Panc1 (cell line): ENCODE measurements around the gene FHAD1.

ENCODE experiments used
- CTCF ChIP-seq: fragments of 450-650 bp; IDR thresholded peaks from 2 replicates; pipeline ENCODE4 v1.5.1; 2017; ENCODE audit warnings: mild to moderate bottlenecking
- TCF7L2 ChIP-seq: IDR thresholded peaks from 2 replicates; pipeline ENCODE4 v1.6.1; 2011; ENCODE audit warnings: mild to moderate bottlenecking, low read depth, low read length, inconsistent platforms

- TF ChIP-seq CTCF (no peak), TCF7L2 (no peak)
These were observed 94.2 kb downstream of the FHAD1 start for GRCh38 chr1:15341228-15341627.
